ENCODE measurements around the gene GRAMD1A.
"Not testable (repeated sequence)": the region's sequence is repeated elsewhere in the genome, so short reads cannot be mapped to it uniquely, and the experiment has no call there.

GRCh38 chr19:34970185-34970780 is 29.8 kb upstream of the GRAMD1A start:
- not testable (repeated sequence) for TF ChIP-seq CTCF (tag by site-specific recombination; IDR thresholded peaks at IDR 0.05); REST (tag by site-specific recombination; IDR thresholded peaks at IDR 0.05); ZBTB8A (tag by site-specific recombination; IDR thresholded peaks at IDR 0.05); TCF7L2 (IDR thresholded peaks at IDR 0.05; ENCODE audit: borderline replicate concordance, low read depth, low read length); ZBTB10 (tag by site-specific recombination; IDR thresholded peaks at IDR 0.05); ZNF560 (tag by site-specific recombination; IDR thresholded peaks at IDR 0.05; ENCODE audit: borderline replicate concordance); ZNF704 (tag by site-specific recombination; IDR thresholded peaks at IDR 0.05); TSHZ1 (tag by site-specific recombination; IDR thresholded peaks at IDR 0.05; ENCODE audit: borderline replicate concordance); ZNF639 (tag by site-specific recombination; IDR thresholded peaks at IDR 0.05); MZF1 (tag by site-specific recombination; IDR thresholded peaks at IDR 0.05; ENCODE audit: borderline replicate concordance); ZBTB21 (tag by site-specific recombination; IDR thresholded peaks at IDR 0.05); ZNF174 (tag by site-specific recombination; IDR thresholded peaks at IDR 0.05); ZNF354C (tag by site-specific recombination; IDR thresholded peaks at IDR 0.05; ENCODE audit: borderline replicate concordance, low read depth)
